Measurements from ENCODE around the gene IL2RA.

Gene IL2RA

GRCh38 chr10:6030940-6031339 is 31.2 kb downstream of the IL2RA start:
- TF ChIP-seq CTCF (IDR thresholded peaks at IDR 0.05; ENCODE audit: control insufficient read depth, extremely low read depth, insufficient read depth), result no peak
- H3K4me3 ChIP-seq (ENCODE audit: low read depth, low read length), result no peak overlapping the region
- DNase-seq (ENCODE audit: low read depth), result no peak

- TF ChIP-seq CTCF (IDR thresholded peaks at IDR 0.05; ENCODE audit: control insufficient read depth, extremely low read depth, insufficient read depth), result no peak
- H3K4me3 ChIP-seq (ENCODE audit: low read depth, low read length), result no peak overlapping the region
- no peak for DNase-seq (ENCODE audit: low read depth)
These were observed 31.9 kb downstream of the IL2RA start for GRCh38 chr10:6030217-6030616.

- no peak overlapping the region for H3K4me3 ChIP-seq (ENCODE audit: low read depth, low read length)
- no peak for DNase-seq (ENCODE audit: low read depth)
- TF ChIP-seq CTCF (IDR thresholded peaks at IDR 0.05; ENCODE audit: control insufficient read depth, extremely low read depth, insufficient read depth), result no peak
These were observed 34.2 kb downstream of the IL2RA start for GRCh38 chr10:6027929-6028328.

GRCh38 chr10:6025683-6026255 is 36.4 kb downstream of the IL2RA start:
- TF ChIP-seq CTCF (IDR thresholded peaks at IDR 0.05; ENCODE audit: control insufficient read depth, extremely low read depth, insufficient read depth), result no peak
- DNase-seq (ENCODE audit: low read depth), result no peak
- H3K4me3 ChIP-seq (ENCODE audit: low read depth, low read length), result no peak overlapping the region

GRCh38 chr10:6024334-6024682 is 37.9 kb downstream of the IL2RA start:
- no peak for DNase-seq (ENCODE audit: low read depth)
- no peak for TF ChIP-seq CTCF (IDR thresholded peaks at IDR 0.05; ENCODE audit: control insufficient read depth, extremely low read depth, insufficient read depth)
- H3K4me3 ChIP-seq (ENCODE audit: low read depth, low read length), result no peak overlapping the region

- no peak overlapping the region for H3K4me3 ChIP-seq (ENCODE audit: low read depth, low read length)
- TF ChIP-seq CTCF (IDR thresholded peaks at IDR 0.05; ENCODE audit: control insufficient read depth, extremely low read depth, insufficient read depth), result no peak
- DNase-seq (ENCODE audit: low read depth), result peak; percentile 23
These were observed 38.4 kb downstream of the IL2RA start for GRCh38 chr10:6023661-6024333.

GRCh38 chr10:6022660-6023059 is 39.5 kb downstream of the IL2RA start:
- H3K4me3 ChIP-seq (ENCODE audit: low read depth, low read length), result no peak overlapping the region
- TF ChIP-seq CTCF (IDR thresholded peaks at IDR 0.05; ENCODE audit: control insufficient read depth, extremely low read depth, insufficient read depth), result no peak
- DNase-seq (ENCODE audit: low read depth), result no peak

Data from LNCaP clone FGC (cell line).